Endothelial cell of umbilical vein (primary cell): ENCODE data around the gene C2CD4D. TPM values are rescaled to one million over a fixed set of nuclear protein-coding genes. Genes with fewer than 3 reads are reported as not detected.
"Not testable (repeated sequence)": the region's sequence is repeated elsewhere in the genome, so short reads cannot be mapped to it uniquely, and the experiment has no call there.

ENCODE experiments used
- BruUV-seq: library from RNA; stranded (reverse); fragments of 400-500 nt; replicated peaks from 2 replicates; lab custom pipeline; 2021; lab: Mats Ljungman, UMichigan
- CTCF ChIA-PET: fragments of 300-600, 350-600 bp; sonication (Branson Sonifier 250); formaldehyde crosslinking; loops from one replicate; lab custom pipeline; 2021; ENCODE audit warnings: antibody characterized with exemption, inconsistent platforms; lab: Charles Lee
- POLR2A ChIA-PET: fragments of 300-600, 350-600 bp; sonication (Branson Sonifier 250); formaldehyde crosslinking; loops from one replicate; lab custom pipeline; 2021; ENCODE audit warnings: antibody characterized with exemption, inconsistent platforms; lab: Charles Lee
- DNase-seq: peaks from one replicate; pipeline ENCODE4 v3.0.0-alpha.2; 2011; ENCODE audit warnings: low read depth, low spot score
- FAIRE-seq: peaks from 2 replicates; lab custom pipeline; 2011; peaks lifted over from hg19 to GRCh38; lab: Jason Lieb, UNC
- H2AFZ ChIP-seq: 2 replicates; pipeline ENCODE4 v1.6.0; 2012; ENCODE audit warnings: low read depth, low read length, control low read depth, inconsistent platforms
- H3K27ac ChIP-seq: 2 replicates; pipeline ENCODE4 v1.5.1; 2011; ENCODE audit warnings: low read depth, mild to moderate bottlenecking, control low read depth, low read length, moderate library complexity; ENCODE audit not compliant: insufficient read depth
- H3K27me3 ChIP-seq, 2 experiments: 2 replicates each; pipeline versions ENCODE4 v1.6.0 to v1.6.1; 2011; ENCODE audit warnings: low read length in 2 of 2, mixed read lengths in 1 of 2; ENCODE audit not compliant: control insufficient read depth in 2 of 2, insufficient read depth in 2 of 2
- H3K36me3 ChIP-seq, 2 experiments: 2 replicates in 1 of 2; 3 replicates in 1 of 2; pipeline ENCODE4 v1.5.1; 2011; ENCODE audit warnings: low read length in 2 of 2, mild to moderate bottlenecking in 1 of 2, moderate library complexity in 1 of 2; ENCODE audit not compliant: control insufficient read depth in 2 of 2, insufficient read depth in 2 of 2; ENCODE audit errors: extremely low read depth in 1 of 2
- H3K4me1 ChIP-seq: 3 replicates; pipeline ENCODE4 v1.5.1; 2011; ENCODE audit warnings: mild to moderate bottlenecking, low read length; ENCODE audit not compliant: control insufficient read depth, insufficient read depth; ENCODE audit errors: extremely low read depth
- H3K4me2 ChIP-seq: 2 replicates; pipeline ENCODE4 v1.6.1; 2011; ENCODE audit warnings: low read length, control low read depth, mixed read lengths; ENCODE audit not compliant: insufficient read depth
- H3K4me3 ChIP-seq, 3 experiments: fragments of 200-600 bp in 1 of 3; sonication (generic), shearing (Covaris generic) in 1 of 3; replicated peaks in 1 of 3; 2 replicates each; pipeline ENCODE4 v1.5.1; 2011 to 2016; ENCODE audit warnings: control low read depth in 3 of 3, low read length in 3 of 3, mild to moderate bottlenecking in 2 of 3, inconsistent platforms in 1 of 3, low read depth in 1 of 3, moderate library complexity in 1 of 3; ENCODE audit not compliant: insufficient read depth in 1 of 3
- H3K79me2 ChIP-seq: 2 replicates; pipeline ENCODE4 v1.6.0; 2012; ENCODE audit warnings: low read length, inconsistent platforms; ENCODE audit not compliant: control insufficient read depth, insufficient read depth
- H3K9ac ChIP-seq: replicated peaks from 2 replicates; pipeline ENCODE3; 2011; ENCODE audit warnings: low read length, control low read depth; ENCODE audit not compliant: insufficient read depth; ENCODE audit errors: extremely low read depth
- H3K9me1 ChIP-seq: replicated peaks from 3 replicates; pipeline ENCODE4 v1.6.0; 2011; ENCODE audit warnings: mild to moderate bottlenecking, low read length; ENCODE audit not compliant: control insufficient read depth, insufficient read depth; ENCODE audit errors: extremely low read depth
- H3K9me3 ChIP-seq: replicated peaks from 2 replicates; pipeline ENCODE4 v1.5.1; 2012; ENCODE audit warnings: low read length, inconsistent platforms; ENCODE audit not compliant: control insufficient read depth, insufficient read depth
- H4K20me1 ChIP-seq: replicated peaks from 2 replicates; pipeline ENCODE3; 2011; ENCODE audit warnings: mild to moderate bottlenecking, low read length; ENCODE audit not compliant: control insufficient read depth, insufficient read depth; ENCODE audit errors: extremely low read depth
- EZH2 ChIP-seq: IDR thresholded peaks from 2 replicates; pipeline ENCODE4 v1.6.1; 2012; ENCODE audit warnings: borderline replicate concordance, low read depth, mild to moderate bottlenecking, moderate library complexity, low read length, inconsistent platforms; ENCODE audit not compliant: severe bottlenecking
- FOS ChIP-seq: IDR thresholded peaks from 2 replicates; pipeline ENCODE4 v1.6.1; 2011; ENCODE audit warnings: mild to moderate bottlenecking, low read length, moderate library complexity, borderline replicate concordance; ENCODE audit not compliant: insufficient read depth
- GATA2 ChIP-seq: IDR thresholded peaks from 2 replicates; pipeline ENCODE4 v1.7.0; 2011; ENCODE audit warnings: low read depth, mild to moderate bottlenecking, moderate library complexity, mixed read lengths, low read length; ENCODE audit not compliant: insufficient read length, insufficient read depth
- JUN ChIP-seq: IDR thresholded peaks from 2 replicates; pipeline ENCODE4 v1.6.1; 2011; ENCODE audit warnings: borderline replicate concordance, low read depth; ENCODE audit not compliant: insufficient read length, insufficient read depth
- MYC ChIP-seq: IDR thresholded peaks from one replicate; pipeline ENCODE4 v1.6.1; 2011; ENCODE audit warnings: mild to moderate bottlenecking, low read depth, low read length
- POLR2A ChIP-seq: IDR thresholded peaks from 2 replicates; pipeline ENCODE4 v1.6.1; 2012; ENCODE audit warnings: low read depth, mild to moderate bottlenecking, control low read depth, low read length
- POLR2AphosphoS5 ChIP-seq: IDR thresholded peaks from 2 replicates; pipeline ENCODE4 v1.6.1; 2012; ENCODE audit warnings: low read depth, mild to moderate bottlenecking, control low read depth, low read length, moderate library complexity; ENCODE audit not compliant: insufficient read depth
- dilution Hi-C: fragments of 300-500 bp; cut with MboI; formaldehyde crosslinking; loops from one replicate; pipeline ENCODE4 v1.15.0; 2019; ENCODE audit warnings: low sequenced_read_pairs; ENCODE audit not compliant: extremely low pct_ligation_motif_present
- intact Hi-C: fragments of 100-400 bp; cut with micrococcal nuclease; formaldehyde crosslinking; loops from one replicate; pipeline ENCODE4 v1.10.0; 2022
- polyA plus RNA-seq, 4 experiments: library from polyadenylated mRNA; depleted of rRNA in 3 of 4; stranded (reverse) in 3 of 4; unstranded in 1 of 4; fragments of >200 nt; gene quantifications; 2 replicates each; pipeline versions ENCODE4 v1.2.1 to v1.2.3, GENCODE V29; 2011 to 2012; ENCODE audit warnings: missing spikeins in 1 of 4
- total RNA-seq: library from RNA; stranded (reverse); gene quantifications from 2 replicates; pipeline ENCODE4 v1.2.3, GENCODE V29; 2021
- TF ChIP-seq, protein P1 (sequence below): IDR thresholded peaks from 2 replicates; pipeline ENCODE4 v1.6.1; 2011; ENCODE audit not compliant: insufficient read depth, insufficient read length
- TF ChIP-seq, protein P2 (sequence below), 2 donors: IDR thresholded peaks; 1 replicate in 1 of 2; 2 replicates in 1 of 2; pipeline ENCODE4 v1.5.1; 2011; ENCODE audit warnings: low read length in 2 of 2, mild to moderate bottlenecking in 2 of 2, moderate library complexity in 2 of 2, control low read depth in 1 of 2, inconsistent platforms in 1 of 2, low read depth in 1 of 2; ENCODE audit not compliant: insufficient read depth in 1 of 2; ENCODE audit errors: extremely low read depth in 1 of 2

The C2CD4D gene
- total and polyA plus RNA-seq, 2 donors (not counting 3 experiments of a cell fraction or from before 2014, with no cell fraction given), result not detected

DNA sequence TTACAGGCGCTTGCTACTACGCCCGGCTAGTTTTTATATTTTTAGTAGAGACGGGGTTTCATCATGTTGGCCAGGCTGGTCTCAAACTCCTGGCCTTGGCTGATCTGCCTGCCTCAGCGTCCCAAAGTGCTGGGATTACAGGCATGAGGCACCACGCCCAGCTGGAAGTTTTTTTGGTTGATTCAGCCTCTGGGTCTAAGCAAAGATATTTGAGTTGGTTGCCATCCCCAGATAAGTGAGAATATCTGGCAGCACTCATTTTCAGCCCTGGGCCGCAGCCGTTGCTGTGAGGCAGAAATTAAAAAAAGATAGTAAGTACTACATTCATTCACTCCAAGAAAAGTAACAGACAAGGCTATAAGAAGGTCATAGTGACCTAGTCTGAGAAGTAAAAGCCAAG, 15.9 kb upstream of the C2CD4D start:
- H3K27me3 ChIP-seq, dilution Hi-C loops, intact Hi-C loops, H4K20me1 ChIP-seq, FAIRE-seq, H3K9me3 ChIP-seq, H3K4me2 ChIP-seq, DNase-seq, H3K79me2 ChIP-seq, H3K27ac ChIP-seq, H3K9me1 ChIP-seq, BruUV-seq, H3K4me1 ChIP-seq, H3K9ac ChIP-seq, H3K4me3 ChIP-seq, CTCF ChIA-PET, H2AFZ ChIP-seq, POLR2A ChIA-PET, H3K36me3 ChIP-seq: not testable (repeated sequence)

DNA sequence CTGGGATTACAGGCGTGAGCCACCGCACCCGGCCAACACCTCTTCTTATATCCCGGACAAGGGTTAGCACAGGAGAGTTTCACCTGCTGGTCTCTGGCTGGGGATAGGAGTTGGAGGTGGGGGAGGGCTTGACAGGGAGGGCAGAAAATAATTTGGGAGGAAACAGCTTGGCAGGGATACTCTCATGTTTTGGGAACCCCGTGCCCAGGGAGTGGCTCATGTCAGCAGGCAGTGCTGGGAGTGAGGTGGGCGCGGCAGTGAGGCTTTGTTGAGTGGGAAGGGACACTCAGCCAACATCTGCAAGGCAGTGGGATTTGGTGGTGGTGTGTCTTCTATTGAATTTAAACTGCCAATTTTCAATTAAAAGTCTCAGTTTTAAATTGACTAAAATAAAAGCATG, 15.0 kb upstream of the C2CD4D start:
- TF ChIP-seq, protein P1, sequence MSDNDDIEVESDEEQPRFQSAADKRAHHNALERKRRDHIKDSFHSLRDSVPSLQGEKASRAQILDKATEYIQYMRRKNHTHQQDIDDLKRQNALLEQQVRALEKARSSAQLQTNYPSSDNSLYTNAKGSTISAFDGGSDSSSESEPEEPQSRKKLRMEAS, result no peak
- no peak for TF ChIP-seq POLR2AphosphoS5
- TF ChIP-seq JUN, result no peak
- TF ChIP-seq MYC, result no peak
- TF ChIP-seq EZH2, result no peak
- TF ChIP-seq FOS, result no peak
- TF ChIP-seq, protein P2, sequence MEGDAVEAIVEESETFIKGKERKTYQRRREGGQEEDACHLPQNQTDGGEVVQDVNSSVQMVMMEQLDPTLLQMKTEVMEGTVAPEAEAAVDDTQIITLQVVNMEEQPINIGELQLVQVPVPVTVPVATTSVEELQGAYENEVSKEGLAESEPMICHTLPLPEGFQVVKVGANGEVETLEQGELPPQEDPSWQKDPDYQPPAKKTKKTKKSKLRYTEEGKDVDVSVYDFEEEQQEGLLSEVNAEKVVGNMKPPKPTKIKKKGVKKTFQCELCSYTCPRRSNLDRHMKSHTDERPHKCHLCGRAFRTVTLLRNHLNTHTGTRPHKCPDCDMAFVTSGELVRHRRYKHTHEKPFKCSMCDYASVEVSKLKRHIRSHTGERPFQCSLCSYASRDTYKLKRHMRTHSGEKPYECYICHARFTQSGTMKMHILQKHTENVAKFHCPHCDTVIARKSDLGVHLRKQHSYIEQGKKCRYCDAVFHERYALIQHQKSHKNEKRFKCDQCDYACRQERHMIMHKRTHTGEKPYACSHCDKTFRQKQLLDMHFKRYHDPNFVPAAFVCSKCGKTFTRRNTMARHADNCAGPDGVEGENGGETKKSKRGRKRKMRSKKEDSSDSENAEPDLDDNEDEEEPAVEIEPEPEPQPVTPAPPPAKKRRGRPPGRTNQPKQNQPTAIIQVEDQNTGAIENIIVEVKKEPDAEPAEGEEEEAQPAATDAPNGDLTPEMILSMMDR (IDR thresholded peaks at IDR 0.05; ENCODE audit: extremely low read depth in 1 of 2, insufficient read depth in 1 of 2, low read depth in 1 of 2, low read length in 2 of 2), result no peak
- no peak for TF ChIP-seq GATA2
- no peak for TF ChIP-seq POLR2A
- H3K9me1 ChIP-seq, result no peaks in the 10 kb centered on the region
- H3K9me3 ChIP-seq, result no peaks in the 10 kb centered on the region
- FAIRE-seq, result no peak
- H3K4me2 ChIP-seq, result no peak overlapping the region
- DNase-seq, result no peak
- peaks cover 0 to 6% of the 10 kb centered on the region in 2 experiments for H3K27me3 ChIP-seq
- CTCF ChIA-PET, result no interaction called here
- H3K9ac ChIP-seq, result no peak overlapping the region
- no peaks in the 10 kb centered on the region for H3K79me2 ChIP-seq
- no peaks in the 10 kb centered on the region for H4K20me1 ChIP-seq
- H3K4me3 ChIP-seq, result no peak overlapping the region
- POLR2A ChIA-PET, result no interaction called here
- peaks cover 7% of the 10 kb centered on the region for H3K4me1 ChIP-seq
- intact Hi-C loops (no loop called here), dilution Hi-C loops (no loop called here)
- no peaks in the 10 kb centered on the region for H3K36me3 ChIP-seq
- no peak overlapping the region for H2AFZ ChIP-seq
- H3K27ac ChIP-seq, result no peak overlapping the region
- no TSS peak for BruUV-seq
